ENCODE results near the gene DEFB116.
"Not testable (repeated sequence)": the region's sequence is repeated elsewhere in the genome, so short reads cannot be mapped to it uniquely, and the experiment has no call there.

DEFB116 gene

GRCh38 chr20:31308535-31309162 is at the start of gene DEFB116:
DEFB116 (minus strand) TSS chr20:31308585; CDS start chr20:31308585, 0 bp downstream.
- no peak for DNase-seq (ENCODE audit: low read depth)

DNA sequence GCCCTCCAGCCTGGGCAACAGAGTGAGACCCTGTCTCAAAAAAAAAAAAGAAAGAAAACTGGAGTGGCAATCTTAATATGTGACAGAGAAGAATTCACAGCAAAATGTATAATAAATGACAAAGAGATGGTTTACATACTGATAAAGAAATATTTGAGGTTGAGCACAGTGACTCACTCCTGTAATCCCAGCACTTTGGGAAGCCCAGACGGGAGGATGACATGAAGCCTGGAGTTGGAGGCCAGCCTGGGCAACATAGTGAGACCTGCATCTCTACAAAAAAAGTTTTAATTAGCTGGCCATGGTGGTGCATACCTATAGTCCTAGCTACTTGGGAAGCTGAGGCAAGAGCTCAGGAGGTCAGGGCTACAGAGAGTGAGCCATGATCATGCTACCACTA is 47.6 kb upstream of the DEFB116 start:
- no peak for DNase-seq (ENCODE audit: low read depth)

DNA sequence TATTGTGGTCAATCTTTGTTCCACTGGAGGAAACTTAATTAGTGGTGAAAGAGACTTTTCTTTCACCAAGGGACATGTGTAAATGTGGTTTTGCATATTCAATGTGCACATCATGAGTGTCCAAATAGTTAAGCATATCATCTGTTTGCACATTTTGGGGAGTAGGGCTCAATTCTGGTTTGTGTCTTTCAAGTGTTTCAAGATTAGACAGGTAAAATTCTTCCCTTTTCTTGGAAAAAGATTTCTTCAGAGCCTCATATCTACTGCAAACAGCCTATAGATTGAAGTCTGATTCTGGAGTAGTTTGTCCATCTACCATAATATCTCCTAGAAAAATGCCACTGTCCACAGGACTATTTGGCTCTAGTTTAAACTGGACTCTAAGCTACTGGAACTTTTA is 33.1 kb upstream of the DEFB116 start:
- DNase-seq (ENCODE audit: low read depth): no peak

- no peak for DNase-seq (ENCODE audit: low read depth)
Measured at GRCh38 chr20:31330893-31331292, 22.5 kb upstream of the DEFB116 start.

GRCh38 chr20:31322504-31322903 is 14.1 kb upstream of the DEFB116 start:
- no peak for DNase-seq (ENCODE audit: low read depth)

DNA sequence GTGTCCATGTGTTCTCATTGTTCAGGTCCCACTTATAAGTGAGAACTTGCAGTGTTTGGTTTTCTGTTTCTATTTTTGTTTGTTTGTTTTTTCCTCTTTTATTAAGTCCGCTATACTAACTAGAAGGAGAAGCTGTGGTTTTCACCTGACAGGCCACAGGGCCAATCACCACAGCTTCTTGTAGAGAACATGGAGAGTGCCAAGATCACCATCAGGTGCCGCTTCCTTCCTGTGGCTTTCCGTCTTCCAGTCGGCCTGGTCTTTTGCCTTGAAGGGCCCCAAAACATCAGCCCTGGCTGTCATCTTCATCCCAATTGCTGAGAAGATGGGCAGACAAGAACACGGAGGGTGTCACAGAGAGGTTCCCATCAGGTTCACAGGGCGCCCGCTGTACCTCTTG is 23.4 kb downstream of the DEFB116 start:
- DNase-seq (ENCODE audit: low read depth): not testable (repeated sequence)

- DNase-seq (ENCODE audit: low read depth): no peak
Measured at GRCh38 chr20:31278178-31278577, 30.2 kb downstream of the DEFB116 start.

- DNase-seq (ENCODE audit: low read depth): no peak
Measured at GRCh38 chr20:31274441-31274840, 33.9 kb downstream of the DEFB116 start.

GRCh38 chr20:31260326-31260932 is 48.0 kb downstream of the DEFB116 start:
- no peak for DNase-seq (ENCODE audit: low read depth)

DNA sequence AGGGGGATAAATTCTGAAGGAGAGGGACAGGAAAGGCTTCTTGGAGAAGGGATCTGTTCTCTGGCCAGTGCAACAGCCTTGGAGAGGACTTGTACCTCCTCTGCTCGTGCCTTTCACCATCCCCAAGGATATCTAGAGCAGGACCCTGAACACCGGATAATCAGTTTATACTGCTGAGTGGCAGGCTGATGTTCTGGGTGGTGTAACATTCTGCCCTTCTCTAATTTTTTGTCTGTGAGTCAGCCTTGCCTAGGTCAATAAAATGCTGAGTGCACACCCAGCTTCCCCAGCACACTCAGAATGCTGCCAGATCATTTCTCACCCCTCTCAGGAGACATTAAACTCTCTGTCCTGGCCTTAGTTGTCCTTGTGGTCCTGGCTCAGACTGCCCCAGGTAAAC is 51.0 kb downstream of the DEFB116 start, which contains the start of gene DEFB115:
Gene DEFB115 (plus strand): TSS at position 301 of the 400 bp plus-strand sequence. CDS start 0 bp downstream, at position 301.
- DNase-seq (ENCODE audit: low read depth): no peak

DNA sequence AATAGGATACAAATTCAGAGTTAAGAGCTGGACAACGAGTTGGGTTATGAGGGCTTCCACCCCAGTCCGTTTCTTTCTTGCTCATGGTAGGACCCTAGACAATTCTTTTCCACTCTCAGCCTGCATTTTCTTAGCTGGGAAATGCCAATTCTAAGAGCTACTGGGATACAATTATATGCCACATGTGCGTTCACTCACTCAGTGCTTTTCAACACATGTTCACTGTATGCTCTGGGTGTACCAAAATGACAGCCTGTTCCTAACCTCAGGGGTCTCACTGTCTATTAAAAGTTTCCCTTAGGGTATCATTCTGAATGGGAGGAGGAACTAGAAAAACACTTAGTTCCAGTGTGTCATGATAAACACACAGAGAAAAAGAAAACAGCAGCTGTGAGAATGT is 51.4 kb downstream of the DEFB116 start:
- DNase-seq (ENCODE audit: low read depth): no peak
